Measurements from ENCODE around the gene FBXL12. TPM values are rescaled to one million over a fixed set of nuclear protein-coding genes. Genes with fewer than 3 reads are reported as not detected.
"Not testable (repeated sequence)": the region's sequence is repeated elsewhere in the genome, so short reads cannot be mapped to it uniquely, and the experiment has no call there.

The FBXL12 gene, protein sequence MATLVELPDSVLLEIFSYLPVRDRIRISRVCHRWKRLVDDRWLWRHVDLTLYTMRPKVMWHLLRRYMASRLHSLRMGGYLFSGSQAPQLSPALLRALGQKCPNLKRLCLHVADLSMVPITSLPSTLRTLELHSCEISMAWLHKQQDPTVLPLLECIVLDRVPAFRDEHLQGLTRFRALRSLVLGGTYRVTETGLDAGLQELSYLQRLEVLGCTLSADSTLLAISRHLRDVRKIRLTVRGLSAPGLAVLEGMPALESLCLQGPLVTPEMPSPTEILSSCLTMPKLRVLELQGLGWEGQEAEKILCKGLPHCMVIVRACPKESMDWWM
- total RNA-seq, result 6.3 and 9.5 TPM in 2 replicates

GRCh38 chr19:9818734-9819595 is at the start of gene FBXL12:
FBXL12 (minus strand) TSS chr19:9819079; CDS start chr19:9818813, 266 bp downstream.
- peak; percentile 98 to 100 for DNase-seq (ENCODE audit: low read depth in 2 of 2)

DNA sequence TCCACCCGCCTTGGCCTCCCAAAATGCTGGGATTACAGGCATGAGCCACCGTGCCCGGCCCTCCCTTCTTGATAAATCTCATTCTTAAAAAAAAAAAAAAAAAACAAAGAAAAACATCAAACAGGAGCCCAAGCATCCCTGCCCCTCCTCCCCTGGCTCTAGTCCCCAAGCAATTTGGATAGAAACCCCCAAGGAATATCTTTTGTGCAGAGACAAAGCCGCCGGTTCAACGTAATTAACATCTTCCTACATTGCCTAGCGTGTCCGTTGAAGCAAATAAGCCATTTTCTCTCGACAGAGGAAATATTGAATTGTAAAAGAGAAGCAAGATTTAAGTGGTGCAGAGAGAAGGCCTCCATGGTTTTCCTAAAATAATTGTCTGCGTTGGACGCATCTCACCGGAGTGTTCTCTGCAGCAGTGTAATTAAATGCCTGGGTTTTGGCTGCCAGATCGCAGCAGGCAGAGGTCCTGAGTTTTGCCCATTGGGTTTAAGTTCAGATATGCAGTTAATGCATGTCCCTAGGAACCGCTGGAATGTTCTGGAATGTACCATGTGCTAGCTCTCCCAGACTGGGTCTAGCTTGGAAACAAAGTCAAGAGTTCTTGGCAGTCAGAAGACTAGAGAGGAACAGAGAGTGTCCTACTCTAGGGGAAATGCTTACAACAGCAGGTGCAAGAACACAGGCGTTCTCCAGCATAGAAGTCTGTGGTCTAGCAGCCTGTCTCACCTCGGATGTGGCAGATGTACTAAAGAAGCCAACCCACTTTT is 47.0 kb upstream of the FBXL12 start:
- DNase-seq (ENCODE audit: low read depth in 2 of 2), result no peak

GRCh38 chr19:9863759-9864158 is 44.9 kb upstream of the FBXL12 start:
- DNase-seq (ENCODE audit: low read depth in 2 of 2), result no peak

GRCh38 chr19:9862938-9863337 is 44.1 kb upstream of the FBXL12 start:
- DNase-seq (ENCODE audit: low read depth in 2 of 2), result no peak

DNA sequence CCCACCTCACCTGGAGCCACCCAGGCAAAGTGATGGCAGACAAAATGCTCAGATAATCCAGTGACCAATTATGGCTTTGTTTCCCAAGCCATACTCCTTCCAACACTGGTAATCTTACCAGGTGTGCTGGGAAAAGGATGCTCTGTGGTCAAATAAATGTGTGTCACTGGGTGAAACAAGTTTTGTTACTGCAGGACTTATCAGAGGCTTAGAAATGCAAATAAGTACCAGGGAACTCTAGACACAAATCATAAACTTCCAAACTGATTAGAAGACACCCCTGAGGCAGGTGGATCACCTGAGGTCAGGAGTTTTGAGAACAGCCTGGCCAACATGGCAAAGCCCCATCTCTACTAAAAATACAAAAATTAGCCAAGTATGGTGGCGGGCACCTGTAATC is 42.6 kb upstream of the FBXL12 start:
- no peak for DNase-seq (ENCODE audit: low read depth in 2 of 2)

GRCh38 chr19:9860407-9860806 is 41.5 kb upstream of the FBXL12 start:
- no peak for DNase-seq (ENCODE audit: low read depth in 2 of 2)

- no peak for DNase-seq (ENCODE audit: low read depth in 2 of 2)
These were observed 39.9 kb upstream of the FBXL12 start for GRCh38 chr19:9858766-9859165.

DNA sequence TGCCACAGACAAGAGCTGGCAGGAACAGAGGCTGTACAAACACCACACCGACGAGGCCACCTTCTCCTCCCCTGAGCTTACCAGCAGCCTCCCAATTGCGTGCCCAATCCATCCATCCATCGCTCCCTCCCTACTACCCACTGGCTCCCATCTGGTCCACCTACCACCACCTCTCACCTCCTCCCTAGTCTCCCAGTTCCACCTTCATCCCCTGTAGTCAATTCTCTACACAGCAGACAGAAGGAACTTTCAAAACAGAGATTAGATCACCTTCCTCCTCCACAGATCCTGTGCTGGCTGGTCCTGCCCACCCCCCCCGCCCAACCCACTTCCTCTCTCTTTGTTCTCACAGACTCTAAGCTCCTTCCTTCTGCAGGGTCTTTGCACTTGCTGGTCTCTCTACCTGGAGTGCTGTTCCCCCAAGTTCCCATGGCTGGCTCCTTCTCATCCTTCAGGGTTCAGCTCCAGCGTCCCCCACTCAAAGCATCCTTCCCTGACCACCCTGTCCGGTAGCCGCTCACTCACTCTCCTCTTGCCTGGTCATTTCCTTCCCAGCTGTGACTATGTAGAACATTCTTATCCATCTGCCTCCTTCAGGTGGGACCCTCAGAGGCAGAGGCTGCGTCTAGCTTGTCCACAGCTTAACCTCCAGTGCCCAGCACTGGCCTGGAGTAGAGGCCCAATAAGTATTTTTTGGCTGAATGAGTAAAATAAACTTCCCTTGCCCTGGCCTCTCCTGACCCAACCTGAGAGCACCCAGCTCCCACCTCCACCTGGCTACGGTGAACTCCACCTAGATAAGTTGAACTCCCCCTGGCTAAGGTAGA is 39.3 kb upstream of the FBXL12 start:
- DNase-seq (ENCODE audit: low read depth in 2 of 2), result no peak

DNA sequence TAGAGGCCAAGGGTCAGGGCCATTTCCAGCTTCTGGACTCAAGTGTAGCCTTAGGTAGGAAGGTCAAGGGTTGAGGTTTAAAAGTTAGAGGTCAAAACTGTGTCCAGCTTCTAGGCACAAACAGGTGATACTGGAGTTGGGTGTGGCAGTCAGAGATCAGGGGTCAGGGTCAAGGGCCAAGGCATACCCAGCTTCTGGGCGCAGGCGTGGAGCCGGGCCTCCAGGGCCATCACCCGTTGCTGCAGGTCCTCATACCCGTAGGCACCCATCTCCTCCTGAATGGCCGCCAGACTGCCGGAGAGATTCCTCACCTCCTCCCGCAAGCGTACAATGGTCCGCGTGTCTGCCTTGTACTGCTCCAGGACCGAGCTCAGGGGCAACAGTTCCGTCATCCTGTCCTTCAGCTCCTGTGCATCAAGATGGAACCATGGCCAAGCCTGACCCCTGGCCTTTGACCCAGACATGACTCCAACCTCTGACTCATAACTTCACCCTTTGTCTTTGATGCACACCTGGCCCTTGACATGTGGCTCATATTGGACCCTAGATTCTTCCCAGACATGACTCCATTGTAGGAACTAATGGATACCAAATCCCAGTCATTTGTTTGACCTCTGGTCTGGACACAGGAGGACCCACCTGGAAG is 38.3 kb upstream of the FBXL12 start:
- DNase-seq (ENCODE audit: low read depth in 2 of 2), result no peak

- DNase-seq (ENCODE audit: low read depth in 2 of 2), result no peak
These were observed 37.7 kb upstream of the FBXL12 start for GRCh38 chr19:9856609-9857008.

- no peak for DNase-seq (ENCODE audit: low read depth in 2 of 2)
These were observed 35.5 kb upstream of the FBXL12 start for GRCh38 chr19:9854282-9854846.

GRCh38 chr19:9850235-9850959 is 31.5 kb upstream of the FBXL12 start:
- no peak for DNase-seq (ENCODE audit: low read depth in 2 of 2)

DNA sequence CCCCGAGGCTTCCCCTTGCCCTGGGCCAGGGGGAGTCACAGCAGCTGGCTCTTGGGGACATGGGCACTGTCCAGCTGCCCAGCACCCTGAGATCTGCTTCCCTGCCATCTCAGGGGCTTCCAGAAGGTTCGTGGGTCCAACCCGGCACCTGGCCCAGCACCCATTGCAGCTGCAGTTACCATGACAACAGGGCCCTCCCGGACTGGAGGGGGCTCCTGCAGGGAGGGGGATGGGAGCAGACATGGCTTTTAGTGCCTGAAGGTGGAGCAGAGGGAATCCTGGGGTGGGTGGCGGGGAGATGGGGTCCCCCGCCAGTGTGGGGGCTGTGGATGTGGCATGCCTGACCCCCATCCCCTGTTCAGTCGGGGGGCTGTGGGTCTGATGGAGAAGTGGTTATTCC is 30.9 kb upstream of the FBXL12 start:
- DNase-seq (ENCODE audit: low read depth in 2 of 2), result no peak

DNA sequence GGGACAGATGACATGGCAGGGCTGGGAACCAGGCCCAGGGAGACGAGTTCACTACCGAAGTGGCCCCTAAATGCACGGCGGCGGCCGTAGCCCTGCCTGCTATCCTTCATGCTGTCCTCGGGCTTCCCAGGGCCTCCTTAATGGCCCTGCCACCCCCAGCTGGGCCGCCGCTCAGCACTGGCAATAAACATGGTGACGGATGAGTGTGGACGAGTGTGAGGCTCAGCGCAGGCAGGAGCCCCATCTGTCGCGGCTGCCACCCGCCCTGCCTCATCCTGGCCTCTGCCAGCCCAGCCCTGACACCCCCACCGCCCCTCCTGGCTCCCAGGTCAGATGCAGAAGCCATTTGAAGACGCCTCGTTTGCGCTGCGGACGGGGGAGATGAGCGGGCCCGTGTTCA is 29.9 kb upstream of the FBXL12 start:
- no peak for DNase-seq (ENCODE audit: low read depth in 2 of 2)

- DNase-seq (ENCODE audit: low read depth in 2 of 2), result peak in 1 of 2 donors; percentile 23
These were observed 29.2 kb upstream of the FBXL12 start for GRCh38 chr19:9848060-9848459.

GRCh38 chr19:9847087-9847671 is 28.3 kb upstream of the FBXL12 start:
- peak; percentile 31 to 92 for DNase-seq (ENCODE audit: low read depth in 2 of 2)

DNA sequence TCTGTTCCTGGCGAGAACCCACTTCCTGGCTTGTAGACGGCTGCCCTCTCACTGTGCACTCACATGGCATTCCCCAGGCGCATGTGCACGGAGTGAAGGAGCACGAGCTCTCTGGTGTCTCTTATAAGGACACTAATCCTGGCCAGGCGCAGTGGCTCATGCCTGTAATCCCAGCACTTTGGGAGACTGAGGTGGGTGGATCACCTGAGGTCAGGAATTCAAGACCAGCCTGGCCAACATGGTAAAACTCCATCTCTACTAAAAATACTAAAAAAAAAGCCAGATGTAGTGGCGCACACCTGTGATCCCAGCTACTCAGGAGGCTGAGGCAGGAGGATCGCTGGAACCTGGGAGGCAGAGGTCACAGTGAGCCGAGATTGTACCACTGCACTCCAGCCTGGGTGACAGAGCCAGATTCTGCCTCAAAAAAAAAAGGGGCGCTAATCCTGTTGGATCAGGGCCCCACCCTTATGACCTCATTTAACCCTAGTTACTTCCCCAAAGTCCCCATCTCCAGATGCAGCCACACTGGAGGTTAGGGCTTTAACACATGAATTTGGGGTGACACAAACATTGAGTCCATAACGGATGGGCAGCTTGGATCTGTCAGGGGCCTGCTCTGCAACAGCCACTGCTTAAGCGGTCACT is 24.9 kb upstream of the FBXL12 start:
- not testable (repeated sequence) for DNase-seq (ENCODE audit: low read depth in 2 of 2)

GRCh38 chr19:9842834-9843625 is 24.2 kb upstream of the FBXL12 start:
- DNase-seq (ENCODE audit: low read depth in 2 of 2), result no peak

Data from dermis microvascular lymphatic vessel endothelial cell (primary cell).